Fibroblast of the conjunctiva (primary cell): ENCODE measurements around the gene RAD21L1.

Experiments used
- DNase-seq: peaks from one replicate; pipeline ENCODE4 v3.0.0-alpha.2; 2010; ENCODE audit warnings: low read depth

RAD21L1 gene

DNA sequence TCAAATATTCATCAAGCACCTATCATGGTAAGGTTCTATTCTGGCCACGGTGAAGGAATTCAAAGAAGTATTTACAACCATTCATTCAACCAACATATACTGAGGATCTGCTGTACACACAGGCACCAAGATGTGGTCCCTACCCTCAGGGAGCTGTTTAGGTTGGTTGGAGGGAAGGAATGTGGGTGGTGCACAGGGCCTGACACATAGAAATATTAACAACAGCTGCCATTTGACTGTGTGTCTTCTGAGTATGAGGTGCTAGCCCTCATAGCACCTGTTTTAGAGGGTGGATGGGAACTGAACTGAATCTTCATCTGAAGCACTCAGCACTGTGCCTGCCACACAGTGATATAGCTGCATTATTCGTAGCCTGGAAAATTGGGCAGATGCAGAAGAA, 47.5 kb downstream of the RAD21L1 start:
- DNase-seq: no peak

DNA sequence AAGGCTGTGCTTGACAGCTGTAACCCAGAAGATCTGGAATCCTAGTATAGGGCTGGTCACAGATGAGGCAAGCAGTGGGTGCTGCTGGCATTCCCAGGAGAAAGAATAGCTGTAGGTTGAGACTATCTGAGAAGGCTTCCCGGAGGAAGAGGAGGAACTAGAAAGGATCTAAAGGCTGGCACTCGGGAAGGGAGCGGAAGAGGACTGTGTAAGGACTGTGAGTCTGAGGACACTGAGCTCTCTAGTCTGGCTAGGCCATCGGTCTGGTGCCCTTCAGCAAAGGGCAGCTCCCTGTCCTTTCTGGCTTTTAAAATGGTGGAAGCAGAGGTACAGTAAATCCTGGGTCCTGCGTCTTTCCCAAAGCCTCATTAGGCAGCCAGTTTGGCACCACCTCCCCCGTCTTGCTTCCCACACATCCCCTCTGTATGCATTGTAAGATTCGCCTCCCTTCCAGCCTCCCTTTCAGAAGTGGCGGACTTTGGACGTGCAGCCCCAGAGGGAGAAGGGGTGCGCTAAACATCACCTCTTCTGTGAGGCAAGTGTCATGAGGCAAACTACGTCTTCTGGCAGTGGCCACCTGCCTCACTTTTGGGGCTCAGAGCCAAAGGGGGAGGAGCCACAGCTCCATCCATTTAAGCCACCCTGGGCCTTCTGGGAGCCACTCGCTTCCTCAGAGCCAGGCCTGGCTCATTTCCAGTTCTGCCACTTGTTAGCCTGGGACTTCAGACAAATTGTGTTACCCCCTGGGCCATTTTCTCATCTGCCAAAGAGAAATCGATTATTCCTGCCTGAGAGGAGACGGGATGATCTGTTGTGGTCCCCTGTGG, 48.9 kb downstream of the RAD21L1 start:
- DNase-seq: no peak

DNA sequence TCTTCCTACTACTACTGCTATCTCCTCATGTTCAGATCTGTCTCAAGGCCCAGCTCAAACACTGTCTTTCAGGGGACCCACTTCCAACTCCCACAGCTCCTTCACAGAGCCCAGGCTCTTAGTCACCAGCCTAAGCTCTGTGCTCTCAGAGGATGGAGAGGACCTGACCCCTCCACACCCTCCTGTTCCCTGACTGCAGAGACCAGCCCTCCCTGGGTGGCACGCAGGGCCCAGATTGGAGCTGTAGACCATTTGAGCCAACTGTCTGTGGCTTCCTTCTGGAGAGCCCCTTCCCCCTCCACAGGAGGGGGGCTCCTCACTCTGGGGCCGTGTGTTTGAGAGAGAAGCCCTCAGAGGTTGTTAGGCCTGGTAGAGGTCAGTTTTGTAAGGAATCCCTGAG, 50.1 kb downstream of the RAD21L1 start:
- DNase-seq: no peak

DNA sequence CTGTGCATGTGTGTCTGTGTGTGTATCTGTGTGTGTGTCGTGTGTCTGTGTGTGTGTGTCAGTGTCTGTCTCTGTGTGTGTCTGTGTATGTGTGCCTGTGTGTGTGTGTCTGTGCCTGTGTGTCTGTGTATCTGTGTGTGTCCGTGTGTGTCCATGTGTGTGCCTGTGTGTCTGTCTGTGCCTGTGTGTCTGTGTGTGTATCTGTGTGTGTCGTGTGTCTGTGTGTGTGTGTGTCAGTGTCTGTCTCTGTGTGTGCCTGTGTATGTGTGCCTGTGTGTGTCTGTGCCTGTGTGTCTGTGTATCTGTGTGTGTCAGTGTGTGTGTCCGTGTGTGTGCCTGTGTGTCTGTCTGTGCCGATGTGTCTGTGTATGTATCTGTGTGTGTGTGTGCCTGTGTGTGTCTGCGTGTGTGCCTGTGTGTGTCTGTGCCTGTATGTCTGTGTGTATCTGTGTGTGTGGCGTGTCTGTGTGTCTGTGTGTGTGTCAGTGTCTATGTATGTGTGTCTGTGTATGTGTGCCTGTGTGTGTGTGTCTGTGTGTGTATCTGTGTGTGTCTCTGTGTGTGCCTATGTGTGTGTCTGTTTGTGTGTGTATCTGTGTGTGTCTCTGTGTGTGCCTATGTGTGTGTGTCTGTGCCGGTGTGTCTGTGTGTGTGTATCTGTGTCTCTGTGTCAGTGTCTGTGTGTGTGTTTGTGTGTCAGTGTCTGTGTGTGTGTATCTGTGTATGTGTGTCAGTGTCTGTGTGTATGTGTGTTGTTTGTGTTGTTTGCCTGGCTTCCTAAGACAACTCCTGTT, 51.9 kb downstream of the RAD21L1 start:
- no peak for DNase-seq

DNA sequence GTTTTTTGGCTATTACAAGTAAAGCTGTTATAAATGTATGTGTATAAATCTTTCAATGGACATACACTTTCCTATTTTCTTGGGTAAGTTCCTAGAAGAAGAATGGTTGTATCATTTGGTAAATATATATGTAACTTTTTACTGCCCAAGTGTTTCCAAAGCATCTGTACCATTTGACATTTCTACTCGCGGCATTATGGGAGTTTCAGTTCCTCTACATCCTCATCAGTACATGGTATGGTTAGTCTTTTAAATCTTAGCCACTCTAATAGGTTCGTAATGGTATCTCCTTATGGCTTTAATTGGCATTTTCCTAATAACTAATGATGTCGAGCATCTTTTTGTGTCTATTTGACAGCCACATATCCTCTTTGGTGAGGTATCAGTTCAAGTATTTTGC, 53.1 kb downstream of the RAD21L1 start:
- DNase-seq: no peak

DNA sequence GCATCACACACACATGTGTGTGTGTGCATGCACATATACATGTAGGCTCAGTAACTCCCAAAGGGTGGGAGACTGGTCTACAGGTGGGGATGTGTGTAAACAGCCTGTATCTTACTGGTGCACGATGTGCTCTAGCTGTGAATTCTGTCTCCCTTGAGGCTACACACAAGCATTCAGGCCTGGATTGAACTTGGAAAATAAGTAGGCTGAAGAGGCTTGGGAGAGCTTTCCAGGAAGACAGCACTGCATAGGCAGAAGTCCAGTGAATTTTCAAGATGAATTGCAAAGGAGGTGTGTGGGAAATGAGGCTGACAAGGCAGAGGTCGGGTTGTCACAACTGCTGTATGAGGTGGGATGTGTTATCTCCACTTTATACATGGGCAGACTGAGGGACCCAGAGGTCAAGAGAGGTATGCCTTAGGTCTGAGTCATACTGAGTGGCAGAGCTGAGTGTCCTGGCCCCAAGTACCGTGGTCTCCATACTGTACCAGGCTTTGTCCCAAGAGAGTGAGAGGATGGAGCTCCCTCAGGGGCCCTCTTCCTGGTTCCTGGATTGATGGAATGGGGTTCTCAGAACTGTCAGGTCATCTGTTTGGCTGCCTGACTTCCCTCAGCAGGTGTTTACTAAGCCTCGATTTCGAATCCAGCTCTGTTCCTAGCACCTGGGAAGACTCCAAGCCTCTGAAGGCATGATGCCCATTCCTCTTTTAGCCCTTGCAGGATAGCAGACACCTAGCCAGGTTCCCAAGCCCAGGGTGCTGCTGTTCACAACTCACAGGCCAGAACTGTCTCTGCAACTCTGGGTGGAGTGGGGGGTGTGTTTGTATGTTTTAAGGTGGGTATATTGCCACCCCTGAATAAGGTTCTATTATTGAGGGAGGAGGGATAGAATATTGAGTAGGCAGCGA, 54.6 kb downstream of the RAD21L1 start:
- DNase-seq: no peak

DNA sequence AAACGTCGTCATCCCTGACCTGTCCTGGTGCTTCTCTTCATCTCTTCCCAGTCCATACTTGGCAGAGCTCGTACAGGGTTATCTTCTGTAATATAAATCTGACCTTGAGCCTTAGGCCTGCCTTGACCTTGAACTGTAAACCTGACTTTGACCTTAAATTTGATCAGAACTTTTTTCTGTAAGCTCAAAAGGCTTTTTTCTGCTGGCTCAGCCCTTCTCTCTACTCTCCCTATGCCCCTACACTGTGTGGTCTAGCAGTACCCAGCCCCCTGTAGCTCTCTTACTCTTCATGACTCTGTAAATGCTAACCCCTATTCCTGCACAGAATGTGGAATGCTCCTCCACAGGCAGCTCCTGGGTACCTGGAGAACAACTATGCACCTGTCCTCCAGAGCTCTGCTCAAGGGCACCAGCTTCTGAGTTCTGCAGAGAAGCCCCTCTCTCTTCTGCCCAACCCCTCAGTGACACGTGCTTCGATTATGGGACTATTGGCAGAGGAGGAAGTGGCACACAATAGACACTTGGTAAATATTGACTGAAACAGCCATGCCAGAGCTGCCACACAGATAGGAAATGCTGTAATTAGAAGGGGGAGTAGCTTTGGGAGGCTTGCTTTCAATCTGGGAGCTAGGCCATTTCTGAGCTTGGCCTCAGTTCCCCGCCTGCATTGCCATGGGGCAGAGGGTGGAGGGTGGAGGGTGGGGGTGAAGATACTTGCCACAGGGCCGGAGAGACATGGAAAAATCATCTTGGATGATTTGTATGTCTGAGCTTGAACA, 55.6 kb downstream of the RAD21L1 start:
- no peak for DNase-seq

DNA sequence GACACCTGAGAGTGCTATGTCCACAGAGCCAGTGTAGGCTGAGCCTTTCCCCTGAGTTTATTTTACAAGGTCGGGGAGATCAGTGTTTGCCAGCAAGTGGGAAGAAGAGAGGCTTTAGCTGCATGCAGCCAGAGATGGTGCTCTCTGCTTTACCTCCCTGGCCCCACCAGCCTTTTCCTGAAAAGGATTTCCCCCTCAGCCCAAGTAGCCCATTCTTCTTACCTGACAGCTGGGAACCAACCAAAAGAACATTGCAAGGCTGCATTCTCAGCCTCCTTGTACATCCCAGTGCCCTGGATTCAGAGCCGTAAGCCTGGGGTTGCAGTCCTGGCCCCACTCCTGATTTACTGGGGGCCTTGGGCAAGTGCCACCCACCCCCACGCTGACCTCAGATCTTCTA, 57.1 kb downstream of the RAD21L1 start:
- DNase-seq: no peak

DNA sequence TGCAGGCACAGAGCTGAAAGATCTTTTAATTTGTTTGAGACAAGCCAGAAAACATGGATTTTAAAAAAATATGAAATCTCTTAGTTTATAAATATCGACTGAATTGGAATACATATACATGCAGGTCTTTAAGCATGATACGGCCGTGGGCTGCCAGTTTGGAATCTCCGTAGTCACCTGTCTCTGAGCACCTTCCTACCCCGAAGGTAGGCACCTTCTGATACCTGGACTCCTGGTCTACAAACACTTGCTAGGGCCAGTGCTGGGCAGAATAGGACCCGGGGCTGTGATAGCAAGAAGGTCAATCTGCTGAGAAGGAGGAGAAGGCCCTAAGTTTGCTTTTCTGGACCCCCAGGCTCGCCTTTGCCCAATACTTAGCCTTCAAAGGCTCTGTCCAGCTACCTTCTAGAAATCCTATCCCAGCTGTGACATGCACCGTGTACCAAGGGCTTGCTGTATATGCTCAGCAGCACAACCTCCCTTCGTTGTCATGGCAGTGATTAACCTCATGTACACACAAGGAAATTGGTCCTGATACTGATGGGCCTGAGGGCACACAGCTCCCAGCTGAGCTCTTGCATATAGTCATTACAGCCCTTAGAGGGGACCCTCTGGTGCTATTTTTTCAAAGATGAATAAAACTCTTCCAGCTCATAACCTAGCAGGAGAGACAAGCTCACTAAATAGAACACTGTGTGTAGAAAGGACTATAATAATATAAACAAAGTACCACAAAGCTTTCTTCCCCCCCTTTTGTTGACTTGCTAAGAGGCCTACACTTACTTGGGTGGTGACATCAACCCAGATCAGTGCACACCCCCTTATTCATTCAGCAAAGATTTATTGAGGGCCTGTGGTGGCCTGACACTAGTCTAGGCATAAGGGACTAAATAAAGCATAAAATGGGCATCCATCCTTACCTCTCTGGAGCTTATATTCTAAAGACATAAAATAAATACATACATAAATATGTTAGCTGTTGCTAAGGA, 58.0 kb downstream of the RAD21L1 start:
- no peak for DNase-seq

DNA sequence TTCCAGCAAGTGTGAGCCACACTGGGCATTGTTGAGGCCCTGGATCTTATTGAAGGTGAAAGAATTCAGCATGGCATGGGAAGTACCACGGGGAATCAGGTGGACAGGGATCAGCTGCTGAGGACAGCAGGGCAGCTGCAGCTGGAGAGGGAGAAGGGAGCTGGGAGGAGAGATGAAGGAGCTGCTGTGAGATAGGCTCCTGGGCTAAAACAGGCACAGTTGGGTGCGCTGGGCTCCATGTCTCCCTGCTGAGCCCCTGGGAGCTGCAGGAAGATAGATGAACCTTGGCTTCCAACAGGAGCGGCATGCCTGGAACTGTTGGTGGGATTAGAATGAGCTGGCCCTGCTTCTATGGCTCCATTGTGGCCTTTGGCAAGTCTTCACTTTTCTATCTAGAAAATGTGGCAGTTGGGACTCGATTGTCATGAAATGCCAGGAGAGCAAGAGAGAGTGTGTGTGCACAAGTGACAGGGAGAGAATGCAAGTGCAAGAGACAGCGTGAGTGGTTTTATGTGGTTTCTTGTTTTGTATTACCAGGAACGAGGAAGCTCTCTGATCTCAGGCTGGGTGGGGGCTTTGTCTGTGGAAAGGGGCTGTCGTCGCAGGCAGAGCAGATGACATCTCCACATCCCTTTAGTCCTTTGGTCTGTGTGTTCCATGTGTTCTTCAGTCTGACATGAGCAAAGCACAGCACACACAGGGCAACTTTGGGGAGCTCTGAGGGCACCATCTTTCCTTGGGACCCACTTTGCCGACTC, 60.6 kb downstream of the RAD21L1 start:
- DNase-seq: no peak

DNA sequence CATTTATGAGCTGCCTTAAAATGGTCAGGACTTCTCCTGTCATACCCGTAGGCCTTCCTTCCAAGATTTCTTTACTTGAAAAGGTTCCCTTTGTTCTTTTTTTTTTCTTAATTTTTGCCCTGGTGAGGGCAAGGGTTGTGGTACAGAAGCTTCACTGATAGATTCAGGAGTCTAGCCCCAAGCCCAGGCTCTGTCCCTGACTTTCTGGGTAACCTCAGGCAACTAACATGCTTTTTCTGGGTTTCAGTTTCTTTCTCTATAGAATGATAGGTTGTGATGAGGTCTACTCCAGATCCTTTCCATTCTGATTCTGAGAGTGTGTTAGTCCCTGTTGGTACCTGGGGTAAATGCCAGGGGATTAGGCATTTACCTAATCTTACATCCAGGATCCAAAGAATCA, 61.5 kb downstream of the RAD21L1 start:
- DNase-seq: no peak

DNA sequence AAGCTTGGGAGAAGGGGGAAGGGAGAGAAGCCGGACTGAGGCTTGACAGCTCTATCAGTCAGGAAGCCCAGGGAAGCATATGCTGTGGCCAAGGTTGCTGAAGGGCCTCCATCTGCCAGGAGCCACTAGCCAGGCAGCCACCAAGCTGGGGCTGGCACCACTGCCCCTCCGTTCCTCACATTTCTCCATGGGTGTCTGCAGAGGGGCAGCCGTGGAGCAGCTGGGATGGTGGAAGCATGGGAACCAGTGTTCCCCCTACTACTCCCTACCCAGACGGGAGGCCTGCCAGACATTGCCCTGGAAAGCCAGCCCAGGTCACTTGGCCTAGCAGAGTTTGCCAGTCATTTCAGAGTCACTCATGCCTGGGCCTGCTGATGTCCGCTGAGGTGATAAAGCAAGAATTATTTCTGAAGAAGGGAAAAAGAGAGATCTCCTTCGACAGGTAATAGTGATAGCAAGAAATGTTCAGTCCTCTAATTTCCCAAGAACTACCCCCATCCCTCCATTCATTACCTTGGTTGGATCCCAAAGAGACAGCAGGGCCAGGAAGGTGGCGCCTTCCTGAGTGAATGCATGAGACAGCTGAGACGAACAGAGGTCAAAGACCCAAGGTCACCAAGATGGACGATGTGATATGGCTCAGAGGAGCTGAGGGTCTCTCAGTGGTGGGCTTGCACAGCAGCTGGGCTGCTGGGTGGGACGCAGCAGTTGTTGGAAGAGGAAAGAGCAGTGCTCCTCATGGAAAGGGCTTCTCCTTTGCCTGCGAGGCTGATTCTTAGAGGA, 62.1 kb downstream of the RAD21L1 start:
- no peak for DNase-seq

DNA sequence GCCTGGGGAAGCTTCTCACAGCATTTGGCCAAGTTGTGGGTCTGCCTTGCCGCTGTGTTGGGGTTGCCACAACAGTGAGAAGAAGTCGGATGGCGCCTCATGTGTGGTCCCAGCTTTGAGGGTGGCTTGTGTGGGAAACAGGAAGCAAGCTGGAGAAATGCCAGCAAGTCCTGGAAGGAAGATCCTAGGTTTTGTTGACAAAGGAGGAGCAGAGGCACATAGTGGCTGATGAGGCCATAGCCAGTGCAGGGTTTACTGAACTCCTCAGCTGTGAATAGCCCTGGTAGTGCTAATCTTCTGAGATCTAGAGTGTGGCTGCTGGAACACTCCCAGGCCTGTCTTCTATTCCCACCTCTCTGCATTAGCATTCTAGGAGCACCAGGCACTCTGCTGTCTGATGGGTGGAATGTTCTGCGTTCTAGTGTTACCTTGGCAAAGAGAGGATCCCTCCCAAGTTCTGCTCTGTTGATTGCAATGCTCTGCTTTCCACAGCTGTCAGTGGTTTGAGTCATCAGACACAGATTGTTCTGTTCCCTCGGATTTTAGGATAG, 65.4 kb downstream of the RAD21L1 start:
- DNase-seq: no peak

DNA sequence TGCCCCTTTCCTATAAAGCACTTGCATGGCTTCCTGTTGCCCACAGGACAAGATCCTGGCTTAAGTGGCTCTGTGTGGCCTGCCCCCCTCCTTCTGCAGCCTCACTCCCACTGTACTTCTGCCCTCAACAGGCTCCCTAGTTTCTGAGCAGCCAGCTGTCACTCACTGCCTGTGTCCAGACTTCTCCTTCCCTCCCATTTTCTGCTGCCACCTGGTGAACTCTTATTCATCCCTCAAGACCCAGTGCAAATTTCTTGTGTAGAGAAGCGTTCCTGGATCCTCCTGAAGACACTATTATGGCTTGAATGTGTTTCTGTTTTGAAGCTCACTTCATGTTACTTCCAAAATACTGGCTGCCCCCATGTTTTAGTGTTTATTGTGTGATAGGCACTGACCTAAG, 66.8 kb downstream of the RAD21L1 start:
- no peak for DNase-seq

DNA sequence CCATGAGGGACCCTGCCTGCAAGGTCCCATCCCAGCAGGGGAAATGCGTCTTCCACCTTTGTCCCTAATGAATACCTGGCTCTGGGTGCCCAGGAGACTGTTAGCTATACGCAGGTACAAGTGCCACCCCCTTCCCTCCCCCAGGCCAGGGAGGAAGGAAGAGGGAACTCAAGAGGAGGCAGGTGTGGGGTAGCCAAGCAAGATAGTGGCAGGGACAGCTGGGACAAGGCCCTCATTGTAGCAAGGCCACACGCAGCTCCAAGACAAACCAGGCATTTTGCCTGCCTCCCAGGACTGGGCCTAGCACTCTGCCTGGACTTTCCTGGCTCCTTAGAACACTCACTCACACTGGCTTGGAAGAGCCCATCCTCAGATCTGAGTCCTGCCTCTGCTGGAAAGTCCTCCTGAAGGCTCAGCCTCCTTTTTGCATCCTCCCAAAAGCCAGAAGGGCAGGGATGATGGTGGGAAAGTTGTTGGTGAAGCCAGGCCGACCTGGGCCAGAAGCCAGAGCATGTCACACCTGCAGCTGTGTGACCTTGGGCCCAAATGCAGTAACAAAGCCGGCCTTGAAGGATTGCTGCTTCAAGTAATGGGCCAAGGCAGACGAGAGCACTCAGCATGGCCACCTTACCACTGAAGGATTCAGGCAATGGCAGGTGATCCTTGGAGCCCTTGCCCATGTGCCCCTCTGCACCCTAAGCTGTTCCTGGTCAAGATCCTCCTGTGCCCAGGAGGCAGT, 68.0 kb downstream of the RAD21L1 start:
- DNase-seq: no peak

DNA sequence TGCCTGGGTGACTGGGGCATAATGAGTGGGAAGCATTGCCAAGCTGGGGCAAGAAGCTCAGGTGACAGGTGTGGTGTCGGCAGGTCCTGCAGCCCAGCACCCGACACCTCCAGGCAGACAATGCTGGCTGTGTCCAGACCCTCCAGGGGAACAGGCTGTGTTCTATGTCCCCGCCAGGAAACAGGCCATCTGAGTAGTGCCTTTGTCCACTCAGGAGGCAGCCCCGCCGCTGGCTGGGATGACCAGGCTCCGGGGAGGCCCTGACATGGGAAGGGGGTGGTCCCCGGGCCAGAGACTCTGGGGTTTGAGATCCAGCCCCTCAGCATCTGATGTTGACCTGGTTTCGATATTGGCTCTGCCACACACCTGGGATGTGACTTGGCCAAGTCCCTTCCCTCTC, 68.7 kb downstream of the RAD21L1 start:
- no peak for DNase-seq

DNA sequence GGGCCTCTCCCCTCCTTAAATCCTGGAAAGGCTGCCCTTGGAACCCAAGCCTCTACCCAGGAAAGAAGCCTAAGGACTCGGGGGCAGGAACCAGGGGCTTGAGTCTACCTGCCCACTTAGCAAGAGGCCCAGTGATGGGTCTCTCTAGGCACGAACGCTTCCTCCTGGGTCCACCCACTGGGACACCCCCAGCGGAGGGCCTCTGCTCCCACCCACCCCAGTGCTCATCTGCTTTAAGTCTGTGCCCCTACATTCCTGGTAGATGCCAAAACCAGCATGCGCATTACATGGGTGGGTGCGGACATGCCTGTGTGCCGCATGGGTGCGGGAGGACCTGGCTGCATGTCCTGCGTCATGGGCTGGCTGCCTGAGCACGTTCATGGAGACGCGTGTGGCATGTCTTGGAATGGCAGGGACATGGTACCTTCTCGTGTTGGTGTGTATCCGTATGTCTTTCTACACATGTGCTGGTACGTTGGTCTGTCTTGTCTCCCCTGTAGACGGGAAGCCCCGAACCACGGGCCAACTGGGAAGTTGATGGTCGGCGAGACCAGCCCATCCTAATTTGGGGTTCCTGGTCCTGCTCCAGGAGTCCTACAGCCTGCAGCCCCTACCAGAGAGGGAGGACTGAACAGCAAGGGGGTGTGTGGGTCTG, 69.6 kb downstream of the RAD21L1 start:
- DNase-seq: no peak
